ENCODE measurements around the gene HSD11B2. TPM values are rescaled to one million over a fixed set of nuclear protein-coding genes. Genes with fewer than 3 reads are reported as not detected.

Gene HSD11B2
- total and polyA plus RNA-seq, 4 donors: 0.51 to 6.7 (median 2.2) TPM

- Histone ChIP-seq H3K27ac (ENCODE audit: low read depth in 1 of 2, low read length in 2 of 2) (no peak overlapping the region), H3K36me3 (ENCODE audit: control insufficient read depth in 4 of 4, insufficient read depth in 3 of 4, low read depth in 1 of 4, low read length in 3 of 4) (no peaks in the 10 kb centered on the region), H3K4me1 (ENCODE audit: control insufficient read depth in 4 of 4, insufficient read depth in 4 of 4, low read length in 3 of 4) (peaks cover 0 to 6% (median 1%) of the 10 kb centered on the region in 4 donors), H3K9me3 (ENCODE audit: control insufficient read depth in 4 of 4, low read length in 3 of 4) (no peaks in the 10 kb centered on the region), H3K9ac (ENCODE audit: low read depth in 1 of 2, low read length in 2 of 2) (no peak overlapping the region), H3K27me3 (ENCODE audit: control insufficient read depth in 4 of 4, insufficient read depth in 4 of 4, low read length in 3 of 4) (peaks cover 0 to 3% (median 1%) of the 10 kb centered on the region in 4 donors), H3K4me3 (ENCODE audit: low read depth in 1 of 3, low read length in 3 of 3) (no peak overlapping the region)
- DNase-seq (ENCODE audit: low spot score): no peak
- TF ChIP-seq JUND (IDR thresholded peaks at IDR 0.05) (no peak), ZBTB33 (IDR thresholded peaks at IDR 0.05) (no peak), ATF3 (IDR thresholded peaks at IDR 0.05) (no peak), FOXA1 (IDR thresholded peaks at IDR 0.05) (no peak), REST (IDR thresholded peaks at IDR 0.05) (no peak), RAD21 (IDR thresholded peaks at IDR 0.05) (no peak), NR2F2 (IDR thresholded peaks at IDR 0.05) (no peak), RXRA (IDR thresholded peaks at IDR 0.05) (no peak), TAF1 (conservative IDR thresholded peaks at IDR 0.05) (no peak), SP1 (IDR thresholded peaks at IDR 0.05) (no peak), HNF4G (IDR thresholded peaks at IDR 0.05) (no peak), GABPA (IDR thresholded peaks at IDR 0.05 in 1 of 2, conservative IDR thresholded peaks at IDR 0.05 in 1 of 2) (no peak), YY1 (IDR thresholded peaks at IDR 0.05) (no peak), EGR1 (IDR thresholded peaks at IDR 0.05; ENCODE audit: low read depth in 2 of 2) (no peak), HNF4A (conservative IDR thresholded peaks at IDR 0.05) (no peak), MAX (IDR thresholded peaks at IDR 0.05) (no peak), FOXA2 (IDR thresholded peaks at IDR 0.05) (no peak), CTCF (IDR thresholded peaks at IDR 0.05; ENCODE audit: low read depth, low read length, missing input control) (no peak)
- 80% methylated on average over 19 of the region's 19 CpGs for WGBS
Observed at GRCh38 chr16:67399749-67400704, 30.9 kb upstream of the HSD11B2 start.
